Nephron progenitor cell (in vitro differentiated cells): Measurements from ENCODE around the gene GNG13.
A peak's percentile ranks its signal among the peaks of the same experiment; 100 is the strongest.
"Not testable (repeated sequence)": the region's sequence is repeated elsewhere in the genome, so short reads cannot be mapped to it uniquely, and the experiment has no call there.

Experiments used
- DNase-seq: peaks from one replicate; pipeline ENCODE4 v3.0.0; 2021
- H3K27ac Mint-ChIP-seq: 2 replicates; pipeline ENCODE4 v1.8.0; 2021; ENCODE audit warnings: mild to moderate bottlenecking, moderate library complexity, mixed read lengths
- H3K27me3 Mint-ChIP-seq: 2 replicates; pipeline ENCODE4 v1.8.0; 2021; ENCODE audit warnings: mild to moderate bottlenecking, low read depth, mixed read lengths; ENCODE audit not compliant: poor library complexity
- H3K36me3 Mint-ChIP-seq: 2 replicates; pipeline ENCODE4 v1.8.0; 2021; ENCODE audit warnings: low read depth, mixed read lengths
- H3K4me1 Mint-ChIP-seq: 2 replicates; pipeline ENCODE4 v1.8.0; 2021; ENCODE audit warnings: mixed read lengths
- H3K4me3 Mint-ChIP-seq: 2 replicates; pipeline ENCODE4 v1.8.0; 2021; ENCODE audit warnings: mild to moderate bottlenecking, moderate library complexity, mixed read lengths
- H3K9me3 Mint-ChIP-seq: 2 replicates; pipeline ENCODE4 v1.8.0; 2021; ENCODE audit warnings: mild to moderate bottlenecking, moderate library complexity, mixed read lengths
- CTCF ChIP-seq: fragments of 200-600 bp; sonication (generic); IDR thresholded peaks from 2 replicates; pipeline ENCODE4 v1.5.0; 2021; ENCODE audit warnings: antibody characterized with exemption

GNG13 gene

GRCh38 chr16:777826-778225 is 22.7 kb downstream of the GNG13 start:
- Mint-ChIP-seq H3K4me1 (peaks cover 8% of the 10 kb centered on the region), H3K27me3 (peaks cover 9% of the 10 kb centered on the region), H3K36me3 (no peaks in the 10 kb centered on the region), H3K4me3 (no peak overlapping the region), H3K27ac (peak overlapping the region; percentile 37), H3K9me3 (no peaks in the 10 kb centered on the region)
- DNase-seq, result no peak
- TF ChIP-seq CTCF, result no peak

GRCh38 chr16:776824-777223 is 23.7 kb downstream of the GNG13 start:
- Mint-ChIP-seq H3K9me3 (no peaks in the 10 kb centered on the region), H3K27ac (peak overlapping the region; percentile 68), H3K36me3 (no peaks in the 10 kb centered on the region), H3K27me3 (peaks cover 9% of the 10 kb centered on the region), H3K4me1 (peaks cover 8% of the 10 kb centered on the region), H3K4me3 (no peak overlapping the region)
- no peak for DNase-seq
- TF ChIP-seq CTCF, result no peak

- H3K4me1 Mint-ChIP-seq, H3K27ac Mint-ChIP-seq, H3K27me3 Mint-ChIP-seq, H3K4me3 Mint-ChIP-seq, DNase-seq, H3K9me3 Mint-ChIP-seq, H3K36me3 Mint-ChIP-seq: not testable (repeated sequence)
Observed at GRCh38 chr16:776298-776697, 24.2 kb downstream of the GNG13 start.

GRCh38 chr16:775236-775796 is 25.2 kb downstream of the GNG13 start:
- H3K27ac Mint-ChIP-seq, result no peak overlapping the region

GRCh38 chr16:774086-775001 is 26.2 kb downstream of the GNG13 start:
- DNase-seq, result no peak
- Mint-ChIP-seq H3K27ac (no peak overlapping the region), H3K36me3 (no peaks in the 10 kb centered on the region), H3K4me1 (peaks cover 12% of the 10 kb centered on the region), H3K9me3 (no peaks in the 10 kb centered on the region), H3K4me3 (no peak overlapping the region), H3K27me3 (peaks cover 4% of the 10 kb centered on the region)
- TF ChIP-seq CTCF, result no peak

More at GRCh38 chr16:775236-775796, 25.2 kb downstream of the GNG13 start:
- peaks cover 5% of the 10 kb centered on the region for H3K27me3 Mint-ChIP-seq
- no peak for DNase-seq
- no peak overlapping the region for H3K4me3 Mint-ChIP-seq
- no peaks in the 10 kb centered on the region for H3K36me3 Mint-ChIP-seq
- H3K9me3 Mint-ChIP-seq, result no peaks in the 10 kb centered on the region
- no peak for TF ChIP-seq CTCF
- H3K4me1 Mint-ChIP-seq, result peaks cover 12% of the 10 kb centered on the region

GRCh38 chr16:772959-773358 is 27.6 kb downstream of the GNG13 start:
- H3K27ac Mint-ChIP-seq, result no peak overlapping the region
- no peak overlapping the region for H3K4me3 Mint-ChIP-seq
- DNase-seq, result no peak
- H3K4me1 Mint-ChIP-seq, result peaks cover 11% of the 10 kb centered on the region
- peaks cover 3% of the 10 kb centered on the region for H3K27me3 Mint-ChIP-seq
- no peaks in the 10 kb centered on the region for H3K9me3 Mint-ChIP-seq
- H3K36me3 Mint-ChIP-seq, result no peaks in the 10 kb centered on the region
- TF ChIP-seq CTCF, result no peak
